SIG-M5 (cell line): Measurements from ENCODE around the gene CORO1C.

Experiments
- DNase-seq: peaks from one replicate; lab custom pipeline; 2025; lab: John Stamatoyannopoulos, UW

CORO1C gene

GRCh38 chr12:108647585-108648287 lies 83.6 kb downstream of the CORO1C start:
- no peak for DNase-seq

DNA sequence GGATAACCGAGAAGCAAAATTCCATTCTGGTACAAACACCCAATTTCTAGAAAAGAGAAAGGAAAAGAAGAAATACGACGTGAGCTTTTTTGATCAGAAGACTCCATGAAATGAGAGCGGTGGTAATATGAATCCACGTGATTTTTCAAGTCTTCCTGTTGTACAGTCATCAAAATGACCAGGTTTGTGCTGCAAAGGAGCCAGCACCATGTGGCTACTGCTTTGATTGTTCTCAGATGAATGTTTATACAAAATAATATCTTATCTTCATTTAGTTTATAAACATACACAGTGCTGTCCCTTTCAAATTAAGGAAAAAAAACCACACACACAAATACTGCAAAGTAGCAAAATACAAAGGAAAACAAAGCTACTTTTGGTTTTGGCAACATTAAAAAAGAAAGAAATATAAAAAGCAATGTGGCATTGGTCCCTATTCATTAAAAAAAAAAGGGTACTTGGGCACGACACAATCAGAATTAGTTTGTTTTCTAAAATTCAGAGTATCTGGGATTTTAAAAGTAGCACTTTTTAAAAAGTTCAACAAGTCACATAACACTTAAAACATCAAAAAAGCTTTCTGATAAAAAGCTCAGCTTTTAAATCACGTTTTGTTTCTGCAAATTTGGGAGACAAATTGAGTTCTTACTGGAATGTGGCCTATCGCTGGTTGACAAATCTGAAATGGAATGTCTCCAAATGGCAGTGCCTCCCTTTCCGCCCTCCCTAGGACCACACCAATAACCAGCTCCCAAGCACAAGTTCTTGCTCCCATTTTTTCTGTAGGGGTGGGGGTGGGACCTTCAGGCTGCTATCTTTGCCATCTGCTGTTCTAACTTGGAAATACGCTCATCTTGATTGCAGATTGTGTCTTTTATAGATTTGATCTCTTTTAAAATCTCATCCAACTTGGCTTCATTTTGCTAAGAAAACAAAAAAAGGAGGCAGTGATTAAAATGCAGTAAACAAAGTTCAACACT lies 84.4 kb downstream of the CORO1C start:
- no peak for DNase-seq

DNA sequence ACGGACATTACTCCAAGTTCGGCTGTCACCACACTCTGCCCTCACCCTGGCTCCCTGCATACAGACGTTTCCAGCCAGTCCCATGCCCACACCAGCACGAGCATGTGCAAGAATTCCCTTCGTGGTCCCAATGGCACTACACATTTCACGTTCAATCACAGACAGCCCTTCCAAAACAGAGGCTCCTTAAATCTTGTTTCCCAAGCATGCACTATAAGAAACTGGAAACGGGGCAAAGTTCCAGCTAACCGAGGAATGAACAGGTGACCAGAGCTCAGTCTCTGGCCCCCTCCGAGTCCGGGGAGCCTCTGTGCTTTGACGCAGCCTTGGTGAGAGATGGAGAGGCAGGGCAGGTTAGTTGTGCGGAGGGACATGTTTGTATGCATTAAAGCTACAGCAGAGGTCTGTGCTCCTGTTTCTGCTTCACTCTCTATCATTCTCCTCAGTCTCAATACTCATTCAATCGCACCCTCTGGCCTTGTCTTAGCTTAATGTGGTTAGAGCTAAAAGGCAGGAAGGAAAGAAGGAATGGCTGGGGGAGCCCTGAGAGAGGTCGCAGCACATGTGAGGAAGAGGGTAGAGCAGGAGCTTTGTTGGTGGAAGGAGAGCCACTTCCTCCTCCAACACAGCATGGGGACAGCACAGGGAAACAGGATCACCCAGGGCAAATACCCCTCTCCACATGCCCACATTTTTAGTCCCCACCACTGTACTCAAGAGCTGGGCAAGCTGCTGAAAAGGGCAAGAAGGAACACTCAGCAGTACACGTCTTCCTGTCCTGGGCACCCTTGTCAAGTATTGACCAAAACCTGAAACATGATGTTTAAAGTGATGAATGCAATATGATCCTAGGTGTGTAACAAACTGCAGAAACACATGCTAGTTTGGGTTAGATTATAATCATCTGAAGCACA lies 85.4 kb downstream of the CORO1C start:
- DNase-seq = no peak

DNA sequence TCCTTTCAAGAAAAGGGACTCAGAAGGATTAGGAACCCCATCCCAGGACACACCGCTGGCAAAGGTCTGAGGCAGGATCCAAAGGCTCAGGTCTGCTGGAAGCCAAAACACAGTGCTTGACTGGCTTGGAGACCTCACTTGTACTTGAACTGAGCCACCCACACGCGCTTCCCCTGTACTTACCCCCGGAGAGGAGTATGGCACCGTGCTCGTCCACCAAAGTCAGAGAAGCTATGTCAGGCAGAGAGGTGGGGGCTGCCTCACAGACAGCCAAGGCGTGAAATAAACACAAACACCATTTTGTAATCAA lies 86.6 kb downstream of the CORO1C start:
- no peak for DNase-seq

GRCh38 chr12:108643941-108644810 lies 87.1 kb downstream of the CORO1C start:
- no peak for DNase-seq

DNA sequence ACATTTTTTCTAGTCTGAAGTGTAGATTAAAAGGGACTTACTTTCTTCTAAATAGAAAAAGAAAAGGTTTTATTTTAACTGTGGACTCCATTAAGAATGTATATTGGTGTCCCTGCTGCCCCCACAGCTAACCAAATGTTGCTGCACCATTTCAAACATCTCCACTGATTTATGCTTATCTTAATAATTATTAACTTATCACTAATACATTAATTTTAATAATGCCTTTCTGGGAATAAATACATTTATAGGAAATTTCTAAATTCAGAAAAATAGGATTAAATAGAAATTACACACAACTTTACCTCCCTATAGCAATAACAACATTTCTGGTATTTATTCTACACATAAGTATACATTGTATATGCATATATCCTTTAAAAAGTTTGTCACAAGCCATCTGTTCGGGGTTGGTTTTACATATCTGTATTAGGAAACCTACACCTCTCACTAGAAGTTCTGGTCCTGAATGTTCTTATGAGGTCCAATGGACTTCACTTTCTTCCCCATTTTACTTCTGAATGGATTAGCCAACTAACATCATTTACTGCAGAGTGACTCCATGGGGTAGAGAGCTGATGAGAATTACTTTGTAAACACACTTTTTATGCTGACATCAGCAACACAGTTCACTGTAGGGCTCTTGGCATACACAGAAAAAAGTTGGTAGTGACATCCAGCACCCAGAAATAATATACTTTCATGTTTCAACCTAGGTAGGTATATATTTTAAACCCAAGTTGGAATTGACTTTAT lies 88.2 kb downstream of the CORO1C start:
- no peak for DNase-seq

DNA sequence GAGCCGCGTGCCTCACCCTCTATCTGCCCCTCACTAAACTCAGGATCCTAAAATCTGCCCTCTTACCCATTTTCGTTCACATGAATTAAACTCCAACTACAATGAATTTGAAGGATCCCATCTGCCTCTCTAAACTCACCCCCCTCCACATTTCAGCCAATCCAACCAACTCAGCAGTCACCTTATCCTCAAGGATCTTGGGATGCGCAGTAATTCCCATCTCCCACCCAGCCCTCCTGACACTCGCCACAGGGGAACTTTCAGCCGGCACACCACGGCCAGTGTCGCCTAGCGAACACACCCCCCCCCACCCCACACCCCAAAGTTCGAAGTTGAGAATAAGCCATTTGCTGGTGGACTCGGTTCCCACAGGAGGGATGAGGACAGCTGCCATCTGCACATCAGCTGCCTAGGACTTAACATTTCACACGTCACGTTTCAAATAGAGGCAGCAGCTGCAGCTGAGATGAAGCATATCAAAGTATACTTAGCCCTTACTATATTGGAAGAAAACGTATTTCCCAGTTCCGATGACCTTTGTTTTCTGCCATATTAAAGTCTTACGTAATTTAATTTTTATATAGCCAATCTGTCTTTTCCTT lies 88.9 kb downstream of the CORO1C start:
- no peak for DNase-seq

DNA sequence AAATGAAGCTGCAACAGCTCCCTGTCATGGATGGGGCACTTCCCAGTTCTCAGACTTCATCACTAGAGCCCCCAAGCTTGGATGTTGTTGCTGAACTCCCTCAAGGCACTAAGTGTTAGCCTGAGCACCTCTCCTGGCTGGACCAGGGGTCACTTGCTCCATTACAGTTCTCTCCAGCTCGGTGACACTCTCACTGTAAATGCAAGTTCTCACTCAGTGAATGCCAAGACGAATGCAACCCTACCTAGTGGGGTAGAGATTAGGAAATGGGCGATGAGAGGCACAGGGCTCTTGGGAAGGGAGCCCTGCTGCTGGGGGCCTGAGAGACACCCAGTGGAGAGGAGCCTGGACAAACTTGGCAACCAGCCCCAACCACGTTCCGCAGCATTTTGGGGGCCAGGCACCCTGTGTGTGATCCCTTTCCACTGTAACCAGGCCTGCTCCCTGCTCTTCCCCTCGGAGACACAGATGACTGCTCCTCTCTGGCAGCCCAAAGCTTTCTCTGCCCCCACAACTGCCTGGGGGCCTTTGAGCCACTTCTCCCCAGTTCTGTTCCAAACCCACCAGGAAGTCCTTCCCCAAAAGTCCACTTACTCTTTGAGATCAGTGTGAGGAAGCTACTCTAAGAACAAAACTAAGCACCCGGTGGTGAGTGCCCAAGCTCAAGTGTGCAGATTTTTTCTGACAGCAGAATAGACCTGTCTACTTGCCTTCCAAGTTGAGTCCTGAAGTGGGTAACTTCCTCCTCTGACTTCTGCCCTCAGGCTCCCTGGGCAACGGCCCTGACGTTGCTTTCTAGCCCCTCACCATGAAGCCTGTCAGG lies 89.7 kb downstream of the CORO1C start:
- no peak for DNase-seq

DNA sequence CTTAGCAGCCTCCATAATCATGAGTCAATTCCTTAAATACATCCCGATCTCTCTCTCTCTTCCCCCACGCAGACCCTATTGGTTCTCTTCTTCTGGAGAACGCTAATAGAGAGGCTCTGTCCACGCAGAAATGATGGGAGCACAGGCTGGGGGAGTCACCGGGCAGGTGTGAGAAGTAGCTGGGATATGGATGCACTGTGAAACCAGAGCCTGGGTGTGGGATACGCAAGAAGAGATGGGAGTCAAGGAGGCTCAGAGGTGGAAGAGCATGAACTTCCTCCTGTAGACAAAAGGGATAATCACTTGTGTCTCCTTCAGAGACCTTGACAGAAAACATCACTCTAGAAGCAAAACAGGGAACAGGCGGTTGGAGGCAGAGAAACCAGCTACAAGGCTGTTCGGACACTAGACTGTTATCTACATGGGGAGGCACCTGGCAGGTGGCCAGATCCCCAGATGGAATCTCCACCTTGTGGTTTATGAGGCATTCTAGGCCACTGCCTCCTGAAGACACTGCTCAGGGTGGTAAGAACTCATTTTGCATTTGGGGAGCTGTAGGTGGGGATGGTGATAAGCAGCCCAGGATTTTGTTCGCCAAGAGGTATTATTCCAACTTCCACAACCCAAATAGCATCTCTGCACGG lies 90.4 kb downstream of the CORO1C start:
- no peak for DNase-seq

DNA sequence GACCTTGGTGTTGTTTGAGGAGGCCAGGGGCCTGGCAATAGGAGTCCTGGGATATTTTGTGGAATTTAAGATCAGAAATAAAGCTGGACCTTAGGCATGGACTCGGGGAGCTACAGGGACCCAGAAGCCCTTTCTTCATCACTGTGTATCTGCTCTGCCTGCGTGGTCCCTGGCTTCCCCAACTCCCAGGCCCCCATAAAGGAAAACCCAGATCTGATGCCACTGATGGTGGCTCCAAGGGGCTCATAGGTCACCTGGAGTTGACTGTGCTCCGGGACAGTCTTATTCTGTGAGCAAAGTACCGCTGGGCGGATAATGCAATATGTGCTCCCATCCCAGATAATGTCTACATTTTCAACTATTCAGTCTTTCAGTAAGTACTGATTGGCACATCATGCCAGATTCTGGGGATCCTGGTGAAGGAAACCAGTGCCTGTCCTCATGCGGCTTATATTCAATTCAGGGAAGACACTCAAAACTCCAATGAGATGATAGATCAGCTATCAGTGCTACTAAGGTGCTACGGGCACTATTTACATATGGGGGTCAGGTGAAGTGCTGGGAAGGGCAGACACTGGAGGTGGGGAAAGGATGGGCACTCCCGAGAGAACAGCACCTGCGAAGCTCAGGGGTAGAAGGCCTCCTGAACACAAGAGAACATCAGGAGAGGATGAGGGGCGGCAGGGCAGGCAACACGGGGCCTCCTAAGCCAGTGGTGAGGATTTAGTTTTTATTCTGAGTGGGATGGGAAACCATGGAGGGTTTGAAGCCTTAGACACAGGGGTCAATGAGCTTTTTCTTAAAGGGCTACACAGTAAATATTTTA lies 92.1 kb downstream of the CORO1C start:
- no peak for DNase-seq

- no peak for DNase-seq
These were observed 93.0 kb downstream of the CORO1C start for GRCh38 chr12:108638141-108638827.

GRCh38 chr12:108637222-108637971 lies 93.9 kb downstream of the CORO1C start:
- DNase-seq = no peak

DNA sequence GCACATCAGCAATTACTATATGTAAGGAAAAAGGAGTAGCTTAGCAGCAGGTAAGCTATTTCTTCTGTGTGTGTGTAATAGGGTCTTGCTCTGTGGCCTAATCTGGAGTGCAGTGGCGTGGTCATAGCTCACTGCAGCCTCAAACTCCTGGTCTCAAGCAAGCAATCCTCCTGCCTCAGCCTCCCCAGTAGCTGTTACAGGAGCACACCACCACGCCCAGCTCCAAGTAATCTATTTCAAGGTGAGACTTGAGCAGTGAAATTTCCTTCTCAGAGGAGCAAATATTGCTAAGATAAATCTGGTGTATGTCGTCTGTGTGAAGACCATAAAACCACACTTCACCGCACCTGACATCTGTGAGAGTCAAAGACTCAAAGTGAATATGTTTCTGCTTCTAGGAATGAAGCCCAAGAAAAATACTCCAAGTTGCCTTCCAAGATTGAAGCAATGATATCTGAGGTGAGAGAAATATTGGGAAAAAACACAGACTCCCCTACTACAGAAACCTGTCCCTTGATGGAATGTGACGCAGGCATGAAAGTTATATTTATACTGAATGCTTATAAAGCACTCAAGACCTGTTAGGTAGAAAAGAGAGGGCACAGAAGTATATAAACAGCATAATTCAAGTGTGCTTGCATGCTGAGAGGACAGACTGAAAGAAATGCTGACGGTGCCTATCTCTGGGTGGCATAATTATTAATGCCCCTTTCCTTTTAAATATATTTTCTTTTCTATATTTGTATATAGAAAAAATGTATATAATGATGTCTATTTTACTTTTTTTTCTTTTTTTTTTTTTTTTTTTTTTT lies 95.1 kb downstream of the CORO1C start:
- no peak for DNase-seq

GRCh38 chr12:108635201-108635996 lies 95.9 kb downstream of the CORO1C start:
- peak; percentile 93 for DNase-seq

DNA sequence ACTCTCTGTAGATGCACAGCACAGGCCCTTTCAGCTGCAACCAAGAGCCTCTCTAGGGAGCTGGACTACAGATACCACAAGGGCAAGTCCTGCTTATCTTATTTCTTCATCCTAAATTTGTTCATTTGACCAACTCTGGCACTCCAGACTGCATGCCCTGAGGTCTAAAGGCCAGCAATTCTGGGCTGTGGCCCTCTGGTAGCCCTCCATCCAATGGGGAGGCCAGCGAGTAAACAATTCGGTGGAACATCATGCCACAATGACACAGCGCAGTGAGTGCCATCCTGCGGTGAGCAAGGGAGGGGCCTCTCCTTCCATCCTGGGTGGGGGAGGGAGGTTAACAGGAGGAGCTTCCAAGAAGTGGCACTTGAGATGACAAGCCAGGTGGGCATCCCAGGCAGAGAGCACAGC lies 97.0 kb downstream of the CORO1C start:
- DNase-seq = no peak
